Subcutaneous abdominal adipose tissue (tissue), 5 donors: ENCODE data around the gene ARGLU1.
A peak's percentile ranks its signal among the peaks of the same experiment; 100 is the strongest.

Experiments used
- H3K27ac ChIP-seq: one replicate; pipeline ENCODE4 v1.7.0; 2013; ENCODE audit warnings: low read depth, mild to moderate bottlenecking, inconsistent platforms, low read length, moderate library complexity
- H3K27me3 ChIP-seq, 5 donors: one replicate each; pipeline ENCODE4 v1.7.0; 2013; ENCODE audit warnings: low read length in 5 of 5, inconsistent platforms in 1 of 5; ENCODE audit not compliant: control insufficient read depth in 5 of 5, insufficient read depth in 4 of 5
- H3K36me3 ChIP-seq, 5 donors: one replicate each; pipeline ENCODE4 v1.7.0; 2013; ENCODE audit warnings: low read length in 5 of 5; ENCODE audit not compliant: control insufficient read depth in 5 of 5, insufficient read depth in 5 of 5
- H3K4me1 ChIP-seq, 5 donors: one replicate each; pipeline ENCODE4 v1.7.0; 2013; ENCODE audit warnings: low read length in 5 of 5, mild to moderate bottlenecking in 3 of 5, moderate library complexity in 1 of 5; ENCODE audit not compliant: control insufficient read depth in 5 of 5, insufficient read depth in 5 of 5
- H3K4me3 ChIP-seq, 5 donors: one replicate each; pipeline ENCODE4 v1.7.0; 2013; ENCODE audit warnings: low read length in 5 of 5, low read depth in 1 of 5
- H3K9ac ChIP-seq, 5 donors: one replicate each; pipeline ENCODE4 v1.7.0; 2013; ENCODE audit warnings: low read length in 5 of 5, mild to moderate bottlenecking in 4 of 5, moderate library complexity in 3 of 5
- H3K9me3 ChIP-seq, 5 donors: one replicate each; pipeline ENCODE4 v1.7.0; 2013; ENCODE audit warnings: low read length in 5 of 5; ENCODE audit not compliant: control insufficient read depth in 5 of 5
- donor health status: healthy.
- donor health status: healthy.
- donor health status: healthy.
- donor health status: healthy.
- donor health status: healthy.

The ARGLU1 gene

DNA sequence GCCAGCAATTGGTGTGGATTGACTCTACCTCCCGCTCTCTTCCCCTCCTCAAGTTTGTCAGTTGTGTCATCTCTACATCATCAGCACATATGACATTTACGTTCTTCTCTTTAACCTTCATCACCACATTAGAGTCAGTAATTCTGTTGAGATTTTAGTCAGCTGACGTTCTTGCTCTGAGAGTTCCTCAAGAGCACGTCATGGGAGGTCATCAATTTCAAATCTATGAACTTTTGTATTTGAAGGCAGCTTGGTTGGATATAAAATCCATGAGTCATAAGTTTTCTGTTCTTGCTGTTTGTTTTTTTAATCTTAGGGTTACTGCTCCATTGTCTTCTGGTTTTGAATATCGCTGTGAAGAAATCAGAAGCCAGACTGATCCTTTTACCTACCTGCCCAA, 21.8 kb upstream of the ARGLU1 start:
- Histone ChIP-seq H3K27me3 (no peaks in the 10 kb centered on the region), H3K4me1 (peaks cover 0 to 12% (median 0%) of the 10 kb centered on the region in 5 donors), H3K36me3 (no peaks in the 10 kb centered on the region), H3K4me3 (no peak overlapping the region), H3K9me3 (peaks cover 0 to 8% (median 6%) of the 10 kb centered on the region in 5 donors), H3K9ac (no peak overlapping the region), H3K27ac (no peak overlapping the region)

DNA sequence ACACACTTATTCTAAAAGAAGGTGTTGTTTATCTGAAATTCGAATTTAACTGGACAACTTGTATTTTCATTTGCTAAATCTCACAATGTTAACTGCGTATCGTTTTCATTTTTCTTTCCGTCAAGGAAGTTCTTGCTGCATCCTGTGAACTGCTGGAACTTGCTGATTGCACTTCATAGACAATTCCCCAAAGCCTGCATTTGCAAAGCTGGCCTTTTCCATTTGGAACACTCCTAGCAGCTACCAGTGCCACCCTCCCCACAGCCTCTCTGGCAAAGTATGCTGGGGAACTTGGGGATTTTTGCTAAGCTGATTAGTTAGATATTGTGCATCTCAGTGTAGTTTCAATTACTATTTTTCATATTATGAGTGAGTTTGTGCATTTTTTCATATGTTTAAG, 20.4 kb upstream of the ARGLU1 start:
- Histone ChIP-seq H3K4me3 (no peak overlapping the region), H3K27me3 (no peaks in the 10 kb centered on the region), H3K9ac (no peak overlapping the region), H3K4me1 (peaks cover 0 to 12% (median 0%) of the 10 kb centered on the region in 5 donors), H3K27ac (no peak overlapping the region), H3K9me3 (peaks cover 0 to 8% (median 6%) of the 10 kb centered on the region in 5 donors), H3K36me3 (no peaks in the 10 kb centered on the region)

DNA sequence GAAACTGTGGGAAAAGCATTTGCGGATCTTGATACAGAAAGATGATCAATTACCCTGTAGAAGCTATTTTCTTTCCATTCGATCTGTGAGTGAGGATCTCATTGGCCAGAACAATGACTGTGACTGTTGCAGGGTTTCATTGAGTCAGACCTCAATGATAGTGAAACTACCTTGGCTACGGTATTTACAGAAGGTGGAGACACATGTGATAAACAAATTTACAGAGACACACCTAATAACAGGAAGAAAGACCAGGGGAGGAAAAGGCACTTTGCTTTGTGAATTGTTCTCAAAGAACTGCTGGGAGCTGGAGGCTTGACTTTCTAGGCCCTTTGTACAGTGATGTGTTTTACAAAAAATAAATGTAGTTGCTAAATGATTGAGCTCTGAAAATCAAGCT, 19.9 kb upstream of the ARGLU1 start:
- peaks cover 0 to 12% (median 0%) of the 10 kb centered on the region in 5 donors for H3K4me1 ChIP-seq
- no peak overlapping the region for H3K4me3 ChIP-seq
- H3K27ac ChIP-seq: no peak overlapping the region
- peaks cover 0 to 8% (median 6%) of the 10 kb centered on the region in 5 donors for H3K9me3 ChIP-seq
- H3K27me3 ChIP-seq: no peaks in the 10 kb centered on the region
- H3K9ac ChIP-seq: no peak overlapping the region
- no peaks in the 10 kb centered on the region for H3K36me3 ChIP-seq

DNA sequence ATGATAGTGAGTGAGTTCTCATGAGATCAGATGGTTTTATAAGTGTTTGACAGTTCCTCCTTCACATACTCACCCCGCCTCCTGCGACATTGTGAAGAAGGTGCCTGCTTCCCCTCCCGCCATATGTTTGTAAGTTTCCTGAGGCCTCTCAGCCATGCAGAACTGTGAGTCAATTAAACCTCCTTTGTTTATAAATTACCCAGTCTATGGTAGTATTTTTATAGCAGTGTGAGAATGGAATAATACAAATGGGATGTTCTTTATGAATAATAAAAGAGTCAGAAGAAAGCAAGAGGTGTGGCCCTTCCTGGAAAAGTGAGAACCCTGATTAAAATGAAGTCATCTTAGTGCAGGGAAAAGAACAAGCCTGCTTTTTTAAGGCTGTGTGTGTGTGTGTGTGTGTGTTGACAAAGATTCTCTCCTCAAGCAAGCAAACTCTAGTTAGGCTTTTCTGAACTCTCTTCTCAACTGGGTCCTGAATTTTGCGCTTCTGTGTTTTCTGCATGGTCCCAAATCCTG, 18.8 kb upstream of the ARGLU1 start:
- Histone ChIP-seq H3K27me3 (no peaks in the 10 kb centered on the region), H3K4me1 (peaks cover 0 to 12% (median 0%) of the 10 kb centered on the region in 5 donors), H3K27ac (no peak overlapping the region), H3K9me3 (peaks cover 0 to 8% (median 6%) of the 10 kb centered on the region in 5 donors), H3K9ac (no peak overlapping the region), H3K4me3 (no peak overlapping the region), H3K36me3 (no peaks in the 10 kb centered on the region)

DNA sequence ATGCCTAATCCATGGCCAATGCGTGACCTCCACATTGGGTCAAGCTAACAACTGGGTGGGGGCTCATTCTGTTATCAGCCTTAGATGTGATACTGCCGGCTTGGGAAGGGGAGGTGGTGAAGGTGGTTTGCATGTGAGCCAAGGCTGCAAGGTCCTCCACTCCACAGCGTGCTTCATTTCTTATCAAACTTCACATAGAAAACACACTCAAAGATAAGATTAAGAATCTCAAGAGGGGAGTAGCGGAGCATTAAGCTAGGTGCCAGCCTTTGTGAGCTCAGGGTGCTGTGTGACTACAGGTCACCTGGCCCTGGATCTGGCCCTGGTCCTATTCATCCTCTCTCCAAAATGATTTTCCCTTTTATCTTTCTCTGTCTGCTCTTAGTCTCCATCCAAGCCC, 13.3 kb upstream of the ARGLU1 start:
- Histone ChIP-seq H3K4me1 (no peaks in the 10 kb centered on the region), H3K36me3 (no peaks in the 10 kb centered on the region), H3K9ac (no peak overlapping the region), H3K27ac (no peak overlapping the region), H3K27me3 (no peaks in the 10 kb centered on the region), H3K9me3 (peaks cover 0 to 9% (median 5%) of the 10 kb centered on the region in 5 donors), H3K4me3 (no peak overlapping the region)

DNA sequence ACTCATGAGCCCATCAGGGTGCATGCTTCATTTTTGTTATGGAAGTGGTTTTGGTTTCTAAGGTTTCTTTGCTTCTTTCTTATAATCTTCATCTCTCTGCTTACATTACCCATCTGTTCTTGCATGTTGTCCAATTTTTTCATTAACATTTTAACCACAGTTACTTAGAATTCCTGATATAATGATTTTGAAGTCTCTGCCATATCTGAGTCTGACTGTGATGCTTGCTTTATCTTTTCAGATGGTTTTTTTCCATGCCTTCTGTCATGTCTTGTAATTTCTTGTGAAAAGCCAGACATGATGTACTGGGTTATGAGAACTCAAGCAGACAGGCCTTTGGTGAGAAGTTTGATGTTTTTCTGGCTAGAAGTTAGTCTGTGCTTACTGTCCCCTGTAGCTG, 8.0 kb upstream of the ARGLU1 start:
- Histone ChIP-seq H3K9me3 (peaks cover 0 to 3% (median 0%) of the 10 kb centered on the region in 5 donors), H3K9ac (no peak overlapping the region), H3K36me3 (no peaks in the 10 kb centered on the region), H3K4me3 (no peak overlapping the region), H3K4me1 (peaks cover 2 to 8% (median 6%) of the 10 kb centered on the region in 5 donors), H3K27me3 (no peaks in the 10 kb centered on the region), H3K27ac (no peak overlapping the region)

DNA sequence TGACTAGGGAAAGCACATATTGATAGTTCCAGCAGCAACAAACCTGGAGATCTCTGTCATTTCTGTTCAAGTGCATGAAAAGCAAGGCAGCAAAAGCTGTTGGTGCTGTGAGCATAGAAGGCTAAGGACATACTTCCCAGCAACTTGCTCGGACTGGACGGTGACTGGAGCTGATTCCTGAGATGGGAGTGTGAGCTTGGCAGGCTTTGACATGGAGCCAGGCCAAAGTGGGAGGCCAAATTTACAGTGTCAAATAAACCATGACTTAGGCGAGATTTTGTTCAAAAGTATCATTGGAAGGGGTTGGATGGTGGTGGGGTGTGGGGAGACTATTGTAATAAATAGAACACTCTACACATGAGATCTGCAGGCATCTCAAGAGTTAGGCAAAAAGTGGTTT, 5.9 kb upstream of the ARGLU1 start:
- H3K9me3 ChIP-seq: peaks cover 0 to under 1% (median 0%) of the 10 kb centered on the region in 5 donors
- no peak overlapping the region for H3K4me3 ChIP-seq
- peaks cover 2 to 12% (median 8%) of the 10 kb centered on the region in 5 donors for H3K4me1 ChIP-seq
- H3K9ac ChIP-seq: peak overlapping the region in 1 of 5 donors; percentile 21
- H3K36me3 ChIP-seq: no peaks in the 10 kb centered on the region
- H3K27ac ChIP-seq: peak overlapping the region; percentile 61
- H3K27me3 ChIP-seq: no peaks in the 10 kb centered on the region

DNA sequence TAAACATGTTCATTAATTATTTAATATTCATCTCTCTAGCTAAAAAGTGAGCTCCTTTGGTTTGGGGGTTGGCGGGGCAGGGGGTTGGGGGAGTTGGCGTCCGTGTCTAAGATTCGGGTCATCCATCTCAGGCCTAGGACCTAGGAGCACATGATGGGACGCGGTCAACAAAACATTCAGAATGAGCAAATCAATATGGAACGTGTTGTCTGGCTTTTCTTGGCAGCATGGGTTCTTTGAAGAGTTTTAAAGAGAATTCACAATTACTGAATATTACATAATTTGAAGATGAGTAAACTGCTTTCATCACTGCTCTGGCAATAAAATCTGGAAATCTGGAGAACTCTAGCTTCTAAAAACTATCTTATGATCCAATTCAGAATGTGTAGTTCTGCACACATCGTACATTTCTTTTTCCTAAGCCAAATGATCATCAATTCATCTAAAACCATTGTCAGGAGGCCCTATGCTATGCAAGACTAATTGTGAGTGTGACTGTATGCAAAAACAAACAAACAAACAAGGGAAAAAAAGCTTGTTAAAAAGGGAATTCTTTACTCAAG, 5.4 kb upstream of the ARGLU1 start:
- H3K27ac ChIP-seq: peak overlapping the region; percentile 61
- no peaks in the 10 kb centered on the region for H3K36me3 ChIP-seq
- peaks cover 3 to 16% (median 10%) of the 10 kb centered on the region in 5 donors for H3K4me1 ChIP-seq
- H3K27me3 ChIP-seq: no peaks in the 10 kb centered on the region
- H3K9me3 ChIP-seq: no peaks in the 10 kb centered on the region
- peak overlapping the region in 1 of 5 donors; percentile 21 for H3K9ac ChIP-seq
- H3K4me3 ChIP-seq: no peak overlapping the region

DNA sequence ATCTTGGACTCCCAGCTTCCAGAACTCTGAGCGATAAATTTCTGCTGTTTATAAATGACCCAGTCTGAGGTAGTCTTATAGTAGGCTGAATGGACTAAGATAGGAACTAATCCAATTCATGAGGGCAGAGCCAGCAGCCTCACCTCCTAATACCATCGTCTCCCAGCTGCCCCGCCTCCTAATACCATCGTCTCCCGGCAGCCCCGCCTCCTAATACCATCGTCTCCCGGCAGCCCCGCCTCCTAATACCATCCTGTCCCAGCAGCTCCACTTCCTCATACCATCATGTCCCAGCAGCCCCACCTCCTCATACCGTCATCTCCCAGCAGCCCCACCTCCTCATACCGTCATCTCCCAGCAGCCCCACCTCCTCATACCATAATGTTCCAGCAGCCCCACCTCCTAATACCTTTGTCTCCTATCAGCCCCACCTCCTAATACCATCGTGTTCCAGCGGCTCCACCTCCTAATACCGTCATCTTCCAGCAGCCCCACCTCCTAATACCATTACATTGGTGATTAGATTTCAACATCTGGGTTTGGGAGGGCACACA, 2.4 kb upstream of the ARGLU1 start:
- no peak overlapping the region for H3K27ac ChIP-seq
- no peaks in the 10 kb centered on the region for H3K36me3 ChIP-seq
- no peaks in the 10 kb centered on the region for H3K9me3 ChIP-seq
- no peaks in the 10 kb centered on the region for H3K27me3 ChIP-seq
- peaks cover 4 to 37% (median 30%) of the 10 kb centered on the region in 5 donors for H3K4me1 ChIP-seq
- no peak overlapping the region for H3K4me3 ChIP-seq
- no peak overlapping the region for H3K9ac ChIP-seq

DNA sequence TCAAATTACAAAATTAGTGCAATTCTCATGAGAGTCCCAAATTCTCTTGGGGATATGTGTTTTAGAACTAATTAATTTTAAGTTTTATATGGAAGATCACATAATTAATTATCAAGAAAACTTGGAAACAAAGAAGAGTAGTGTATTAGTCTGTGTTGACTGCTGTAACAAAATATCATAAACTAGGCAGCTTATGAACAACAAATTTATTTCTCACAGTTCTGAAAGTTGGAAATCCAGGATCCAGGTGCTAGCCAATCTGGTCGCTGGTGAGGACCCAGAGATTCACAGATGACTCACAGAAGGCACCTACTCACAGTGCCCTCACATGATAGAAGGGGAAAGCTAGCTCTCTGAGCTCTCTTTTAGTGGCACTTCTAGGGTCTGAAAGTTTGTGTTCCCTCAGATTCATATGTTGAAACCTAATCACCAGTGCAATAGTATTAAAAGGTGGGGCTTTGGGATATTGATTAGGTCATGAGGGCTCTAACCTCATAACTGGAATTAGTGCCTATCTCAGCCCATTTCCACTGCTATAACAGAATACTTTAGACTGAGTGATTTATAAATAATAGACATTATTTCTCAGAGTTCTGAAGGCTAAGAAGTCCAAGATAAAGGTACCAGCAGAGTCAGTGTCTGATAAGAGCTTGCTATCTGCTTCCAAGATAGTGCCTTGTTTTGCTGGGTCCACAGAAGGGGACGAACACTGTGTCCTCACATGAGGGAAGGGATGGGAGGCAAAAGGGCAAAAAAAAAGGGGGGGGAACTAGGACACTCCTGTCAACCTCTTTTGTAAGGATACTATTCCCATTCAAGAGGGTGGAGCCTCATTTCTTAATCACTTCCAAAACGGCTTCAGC, 1.5 kb upstream of the ARGLU1 start:
- no peak overlapping the region for H3K9ac ChIP-seq
- no peak overlapping the region for H3K27ac ChIP-seq
- H3K36me3 ChIP-seq: no peaks in the 10 kb centered on the region
- H3K4me3 ChIP-seq: no peak overlapping the region
- no peaks in the 10 kb centered on the region for H3K27me3 ChIP-seq
- no peaks in the 10 kb centered on the region for H3K9me3 ChIP-seq
- H3K4me1 ChIP-seq: peaks cover 4 to 46% (median 39%) of the 10 kb centered on the region in 5 donors
